Tibial artery (tissue), 4 donors: ENCODE measurements around the gene MRPS6.

Source experiments
- DNase-seq, 2 donors: peaks; one replicate each; pipeline ENCODE4 v3.0.0-alpha.2; 2019
- H3K27ac ChIP-seq, 2 donors: fragments of 200-600 bp; sonication (generic) in 1 of 2; 1 replicate in 1 of 2; 2 replicates in 1 of 2; pipeline ENCODE4 v1.5.1; 2018 to 2019; ENCODE audit warnings: mild to moderate bottlenecking in 1 of 2
- H3K27me3 ChIP-seq, 2 donors: fragments of 200-600 bp; sonication (generic) in 1 of 2; one replicate each; pipeline versions ENCODE4 v1.5.1 to v1.6.0; 2016 to 2019
- H3K36me3 ChIP-seq, 3 donors: fragments of 200-600 bp; sonication (generic) in 2 of 3; one replicate each; pipeline ENCODE4 v1.5.1; 2016 to 2019; ENCODE audit warnings: mild to moderate bottlenecking in 2 of 3
- H3K4me1 ChIP-seq, 4 donors: fragments of 200-600 bp; sonication (generic) in 2 of 4; 1 replicate in 3 of 4; 2 replicates in 1 of 4; pipeline ENCODE4 v1.5.1; 2016 to 2019
- H3K4me3 ChIP-seq, 2 donors: fragments of 200-600 bp; sonication (generic) in 1 of 2; 1 replicate in 1 of 2; 2 replicates in 1 of 2; pipeline ENCODE4 v1.5.1; 2018 to 2019; ENCODE audit warnings: mild to moderate bottlenecking in 2 of 2
- H3K9me3 ChIP-seq, 3 donors: fragments of 200-600 bp; sonication (generic) in 1 of 3; one replicate each; pipeline ENCODE4 v1.5.1; 2016 to 2019
- intact Hi-C: fragments of 100-400 bp; cut with DNase I; formaldehyde crosslinking; loops from one replicate; pipeline ENCODE4 v1.15.0; 2023; ENCODE audit warnings: low total_unique reads
- TF ChIP-seq, protein P1 (sequence below), 2 experiments: fragments of 200-600 bp in 1 of 2; fragments of 450-650 bp in 1 of 2; IDR thresholded peaks; one replicate each; pipeline ENCODE4 v1.5.1; 2017 to 2019; ENCODE audit warnings: antibody characterized with exemption in 2 of 2, mild to moderate bottlenecking in 1 of 2, moderate library complexity in 1 of 2

The MRPS6 gene

DNA sequence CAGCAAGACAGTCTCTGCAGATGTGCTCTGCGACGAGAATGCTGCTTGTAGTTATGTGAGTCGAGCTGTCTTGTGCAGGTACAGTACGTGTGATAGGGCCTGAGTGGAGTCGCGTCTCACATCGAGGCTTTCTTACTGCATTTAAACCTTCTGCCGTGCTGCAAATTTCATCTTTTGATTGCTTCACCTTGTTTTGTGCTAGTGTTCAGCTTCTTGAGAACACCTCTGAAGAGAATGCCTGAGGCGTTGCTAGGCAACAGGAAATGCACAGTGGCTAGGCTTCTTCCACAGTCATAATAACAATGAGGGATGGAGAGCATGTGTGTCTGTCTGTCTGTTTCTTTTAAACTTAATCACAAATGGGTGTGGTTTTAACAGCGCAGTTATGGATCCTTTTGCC lies 52.9 kb downstream of the MRPS6 start:
- H3K9me3 ChIP-seq: no peaks in the 10 kb centered on the region
- H3K27me3 ChIP-seq: no peaks in the 10 kb centered on the region
- peaks cover 4 to 98% (median 62%) of the 10 kb centered on the region in 4 donors for H3K4me1 ChIP-seq
- peak overlapping the region; percentile 63 to 77 for H3K27ac ChIP-seq
- intact Hi-C loops: loop anchor here (5.0 kb wide), 2 partner anchors 54 to 221 kb away; partner anchors contain the start of genes MRPS6 and SLC5A3
- no peak for DNase-seq
- H3K4me3 ChIP-seq: no peak overlapping the region
- TF ChIP-seq, protein P1, sequence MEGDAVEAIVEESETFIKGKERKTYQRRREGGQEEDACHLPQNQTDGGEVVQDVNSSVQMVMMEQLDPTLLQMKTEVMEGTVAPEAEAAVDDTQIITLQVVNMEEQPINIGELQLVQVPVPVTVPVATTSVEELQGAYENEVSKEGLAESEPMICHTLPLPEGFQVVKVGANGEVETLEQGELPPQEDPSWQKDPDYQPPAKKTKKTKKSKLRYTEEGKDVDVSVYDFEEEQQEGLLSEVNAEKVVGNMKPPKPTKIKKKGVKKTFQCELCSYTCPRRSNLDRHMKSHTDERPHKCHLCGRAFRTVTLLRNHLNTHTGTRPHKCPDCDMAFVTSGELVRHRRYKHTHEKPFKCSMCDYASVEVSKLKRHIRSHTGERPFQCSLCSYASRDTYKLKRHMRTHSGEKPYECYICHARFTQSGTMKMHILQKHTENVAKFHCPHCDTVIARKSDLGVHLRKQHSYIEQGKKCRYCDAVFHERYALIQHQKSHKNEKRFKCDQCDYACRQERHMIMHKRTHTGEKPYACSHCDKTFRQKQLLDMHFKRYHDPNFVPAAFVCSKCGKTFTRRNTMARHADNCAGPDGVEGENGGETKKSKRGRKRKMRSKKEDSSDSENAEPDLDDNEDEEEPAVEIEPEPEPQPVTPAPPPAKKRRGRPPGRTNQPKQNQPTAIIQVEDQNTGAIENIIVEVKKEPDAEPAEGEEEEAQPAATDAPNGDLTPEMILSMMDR (IDR thresholded peaks at IDR 0.05): no peak
- H3K36me3 ChIP-seq: peaks cover 10% of the 10 kb centered on the region in 3 donors

DNA sequence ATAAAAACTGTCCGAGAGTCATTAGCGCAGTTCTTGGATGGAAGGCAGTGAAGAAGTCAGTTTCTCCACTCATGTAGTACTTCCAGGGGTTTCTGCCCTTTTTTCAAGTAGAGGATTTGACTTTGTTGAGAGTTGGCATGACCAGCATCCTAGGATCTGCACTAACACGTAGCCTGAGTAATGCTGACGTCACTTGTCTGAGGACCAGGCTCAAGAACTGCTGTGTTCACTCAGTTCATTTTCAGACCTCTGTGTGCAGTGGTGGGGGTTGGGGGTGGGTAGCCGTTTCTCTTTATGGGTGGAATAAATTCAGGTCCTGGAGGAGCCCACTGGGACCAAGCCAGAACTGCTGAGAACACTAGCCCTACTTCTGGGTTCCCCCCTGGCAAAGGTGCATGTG lies 53.3 kb downstream of the MRPS6 start:
- intact Hi-C loops: loop anchor here (5.0 kb wide), 2 partner anchors 54 to 221 kb away; partner anchors contain the start of genes MRPS6 and SLC5A3
- peak overlapping the region; percentile 63 to 77 for H3K27ac ChIP-seq

DNA sequence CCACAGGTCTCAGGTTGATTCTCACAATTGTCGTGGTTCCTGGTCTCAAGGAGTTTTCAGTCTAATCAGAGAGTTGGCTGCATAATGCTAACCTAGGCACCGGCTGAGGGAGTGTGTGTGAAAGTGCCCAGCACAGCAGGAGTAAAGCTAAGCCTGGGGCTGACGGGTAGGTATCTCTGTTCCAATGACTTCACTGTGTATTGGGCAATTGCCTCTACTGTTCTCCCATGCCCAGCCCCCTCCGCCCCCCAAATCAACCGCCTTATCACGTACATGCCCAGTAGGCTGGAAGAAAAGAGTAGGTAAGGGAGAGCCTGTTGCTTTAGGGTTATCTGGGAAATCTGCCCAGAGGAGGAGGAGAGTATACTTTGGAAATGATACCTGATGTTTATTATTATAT lies 54.7 kb downstream of the MRPS6 start:
- Histone ChIP-seq H3K27ac (peak overlapping the region; percentile 63 to 77), H3K27me3 (no peaks in the 10 kb centered on the region), H3K4me1 (peaks cover 4 to 99% (median 71%) of the 10 kb centered on the region in 4 donors), H3K9me3 (no peaks in the 10 kb centered on the region), H3K36me3 (peaks cover 10% of the 10 kb centered on the region in 3 donors), H3K4me3 (no peak overlapping the region)
- TF ChIP-seq, protein P1 (IDR thresholded peaks at IDR 0.05): no peak
- intact Hi-C loops: loop anchor here (5.0 kb wide), 2 partner anchors 56 to 219 kb away; partner anchors contain the start of genes MRPS6 and SLC5A3
- peak; percentile 61 to 83 for DNase-seq

More for the DNA sequence above, 53.3 kb downstream of the MRPS6 start:
- peaks cover 10% of the 10 kb centered on the region in 3 donors for H3K36me3 ChIP-seq
- TF ChIP-seq, protein P1 (IDR thresholded peaks at IDR 0.05): no peak
- peak in 1 of 2 donors; percentile 77 for DNase-seq
- peaks cover 4 to 99% (median 65%) of the 10 kb centered on the region in 4 donors for H3K4me1 ChIP-seq
- no peak overlapping the region for H3K4me3 ChIP-seq
- H3K9me3 ChIP-seq: no peaks in the 10 kb centered on the region
- no peaks in the 10 kb centered on the region for H3K27me3 ChIP-seq

- peaks cover 10% of the 10 kb centered on the region in 3 donors for H3K36me3 ChIP-seq
- H3K9me3 ChIP-seq: no peaks in the 10 kb centered on the region
- DNase-seq: peak; percentile 61 to 82
- H3K27me3 ChIP-seq: no peaks in the 10 kb centered on the region
- H3K4me3 ChIP-seq: peak overlapping the region in 1 of 2 donors; percentile 5
- TF ChIP-seq, protein P1 (IDR thresholded peaks at IDR 0.05): no peak
- peaks cover 4 to 99% (median 69%) of the 10 kb centered on the region in 4 donors for H3K4me1 ChIP-seq
- H3K27ac ChIP-seq: peak overlapping the region; percentile 63 to 77
- intact Hi-C loops: loop anchor here (5.0 kb wide), 2 partner anchors 56 to 219 kb away; partner anchors contain the start of genes MRPS6 and SLC5A3
Observed at GRCh38 chr21:34128674-34129038, 55.3 kb downstream of the MRPS6 start.

- H3K4me3 ChIP-seq: peak overlapping the region; percentile 20 to 34
- H3K4me1 ChIP-seq: peaks cover 4 to 99% (median 70%) of the 10 kb centered on the region in 4 donors
- TF ChIP-seq, protein P1 (IDR thresholded peaks at IDR 0.05): peak; percentile 37 to 41
- peak overlapping the region; percentile 63 to 77 for H3K27ac ChIP-seq
- intact Hi-C loops: loop anchor here (5.0 kb wide), 2 partner anchors 57 to 218 kb away; partner anchors contain the start of genes MRPS6 and SLC5A3
- H3K9me3 ChIP-seq: no peaks in the 10 kb centered on the region
- H3K36me3 ChIP-seq: peaks cover 10% of the 10 kb centered on the region in 3 donors
- H3K27me3 ChIP-seq: no peaks in the 10 kb centered on the region
- peak; percentile 69 to 87 for DNase-seq
Observed at GRCh38 chr21:34129039-34129891, 55.9 kb downstream of the MRPS6 start.
